ENCODE data around the gene TCEA3.
"Not testable (repeated sequence)": the region's sequence is repeated elsewhere in the genome, so short reads cannot be mapped to it uniquely, and the experiment has no call there.

The TCEA3 gene

DNA sequence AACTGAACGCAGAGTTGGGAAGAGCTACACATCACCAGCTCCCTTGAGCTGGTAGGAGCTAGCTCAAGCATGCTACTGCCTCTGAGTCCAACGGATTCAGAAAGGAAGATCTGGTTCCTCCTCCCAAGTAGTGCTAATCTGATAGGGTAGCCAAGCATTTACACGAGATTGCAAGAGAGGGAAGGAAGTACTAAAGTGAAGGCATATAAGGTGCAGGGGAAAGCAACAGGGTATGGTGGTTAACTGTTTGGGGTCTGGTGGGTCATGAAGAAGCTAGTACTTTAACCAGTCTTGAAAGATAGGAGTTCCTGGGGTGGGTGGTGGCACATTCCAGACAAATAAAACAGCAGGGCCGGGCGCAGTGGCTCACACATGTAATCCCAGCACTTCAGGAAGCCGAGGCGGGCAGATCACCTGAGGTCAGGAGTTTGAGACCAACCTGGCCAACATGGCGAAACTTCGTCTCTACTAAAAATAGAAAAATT is 34.7 kb downstream of the TCEA3 start:
- DNase-seq, result no peak

DNA sequence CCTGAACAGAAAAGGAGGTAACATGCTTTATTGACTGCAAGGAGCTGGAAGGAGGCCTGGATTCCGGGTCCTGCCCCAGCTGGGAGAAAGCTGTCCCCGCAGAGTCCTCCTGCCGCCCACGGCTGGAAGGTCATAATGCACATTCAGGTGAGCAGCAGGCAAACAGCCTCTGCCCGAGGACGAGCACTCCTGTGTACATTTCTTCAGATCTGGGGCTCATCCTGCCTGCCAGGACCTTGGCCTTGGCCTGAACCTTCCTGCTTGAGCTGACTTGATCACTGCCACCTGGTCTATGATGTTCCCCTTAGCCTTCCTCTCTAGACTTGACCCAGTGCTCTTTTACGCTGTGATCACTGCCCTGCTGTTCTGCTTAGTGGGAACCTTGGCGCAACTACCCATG is 37.1 kb downstream of the TCEA3 start:
- DNase-seq, result no peak

DNA sequence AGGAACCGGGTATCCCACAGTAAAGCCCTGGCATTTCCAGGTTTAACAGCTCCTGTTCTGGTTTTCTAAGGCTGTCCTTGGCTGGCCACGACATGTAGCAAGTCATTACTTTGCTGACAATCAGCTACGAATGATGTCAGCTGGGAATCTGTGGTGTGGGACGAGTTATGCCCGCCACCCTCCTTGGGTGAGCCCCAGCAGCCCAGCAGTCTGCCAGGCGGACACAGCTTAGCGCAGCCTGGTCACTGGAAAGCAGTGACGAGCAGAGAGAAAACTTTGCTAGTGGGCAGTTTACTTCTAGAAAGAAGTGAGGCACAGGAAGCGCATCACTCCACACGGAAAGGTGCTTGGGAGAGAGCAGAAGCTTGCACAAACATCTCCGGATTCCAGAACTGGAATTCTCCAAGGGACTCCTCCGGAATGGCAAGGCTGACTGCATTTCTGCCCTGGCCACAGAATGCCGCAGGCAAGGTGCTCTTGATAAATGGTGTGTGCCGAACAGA is 39.4 kb downstream of the TCEA3 start:
- peak; percentile 41 for DNase-seq

DNA sequence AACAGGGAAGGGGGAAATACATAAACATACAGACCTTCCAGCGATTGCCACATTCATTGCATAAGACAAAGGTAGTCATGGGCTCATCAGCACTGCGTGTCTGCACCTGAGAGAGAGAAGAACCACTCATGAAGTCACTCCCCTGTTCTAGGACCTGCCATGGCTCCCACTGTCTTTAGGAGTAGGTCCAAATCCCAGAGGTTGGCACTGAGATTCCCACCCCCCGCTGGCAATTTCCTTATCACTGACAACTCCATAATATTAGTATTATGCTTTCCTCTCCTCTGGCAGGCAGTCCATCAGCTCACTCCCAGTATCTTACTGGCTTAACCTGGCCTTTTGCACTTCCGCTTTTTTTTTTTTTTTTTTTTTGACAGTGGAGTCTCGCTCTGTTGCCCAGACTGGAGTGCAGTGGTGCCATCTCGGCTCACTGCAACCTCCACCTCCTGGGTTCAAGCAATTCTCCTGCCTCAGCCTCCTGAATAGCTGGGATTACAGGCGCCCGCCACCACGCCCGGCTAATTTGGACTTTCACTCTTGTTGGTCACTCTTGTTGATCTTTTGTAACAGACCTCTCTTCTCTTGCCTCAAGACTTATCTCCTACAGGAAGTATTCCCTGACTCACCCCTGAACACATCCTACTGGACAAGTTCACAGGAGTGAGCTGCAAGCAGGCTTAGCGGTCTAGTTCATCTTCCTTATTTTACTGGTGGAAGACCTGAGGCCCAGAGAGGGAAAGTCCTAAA is 40.1 kb downstream of the TCEA3 start:
- DNase-seq, result peak; percentile 81

DNA sequence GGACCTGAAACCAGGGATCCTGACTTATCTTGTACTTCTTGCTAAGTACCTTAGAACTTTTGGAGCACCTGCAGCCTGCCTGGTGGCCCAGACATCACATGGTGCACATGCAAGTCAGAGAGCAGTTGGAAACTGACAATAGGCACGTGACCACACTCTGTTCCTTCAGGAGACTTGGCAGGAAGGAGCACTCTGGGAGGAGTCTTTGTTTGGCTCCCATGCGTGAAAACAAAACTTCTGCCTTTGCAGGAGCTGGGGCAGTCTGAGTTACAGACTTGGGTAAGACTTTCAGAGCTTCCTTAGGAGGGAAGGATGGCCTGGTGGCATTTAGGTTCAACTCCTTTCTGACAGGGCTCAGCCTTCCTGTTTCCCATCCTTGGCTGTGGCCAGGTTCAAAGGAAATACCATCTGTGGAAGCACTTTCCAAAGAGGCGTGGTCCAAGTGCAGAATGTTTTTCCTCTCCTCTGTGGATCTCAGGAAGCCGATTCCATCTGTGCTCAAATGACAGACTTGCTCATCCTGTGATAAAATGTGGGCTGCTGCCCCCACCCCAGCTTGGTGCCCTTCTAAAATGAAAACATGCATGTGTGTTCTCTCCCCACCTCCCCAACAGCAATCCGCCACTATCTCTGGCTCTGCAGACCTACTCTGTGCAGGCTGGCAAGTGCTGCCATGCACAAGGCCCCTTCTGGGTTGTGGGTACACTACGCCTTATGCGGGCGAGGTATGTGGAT is 40.8 kb downstream of the TCEA3 start:
- DNase-seq, result no peak

DNA sequence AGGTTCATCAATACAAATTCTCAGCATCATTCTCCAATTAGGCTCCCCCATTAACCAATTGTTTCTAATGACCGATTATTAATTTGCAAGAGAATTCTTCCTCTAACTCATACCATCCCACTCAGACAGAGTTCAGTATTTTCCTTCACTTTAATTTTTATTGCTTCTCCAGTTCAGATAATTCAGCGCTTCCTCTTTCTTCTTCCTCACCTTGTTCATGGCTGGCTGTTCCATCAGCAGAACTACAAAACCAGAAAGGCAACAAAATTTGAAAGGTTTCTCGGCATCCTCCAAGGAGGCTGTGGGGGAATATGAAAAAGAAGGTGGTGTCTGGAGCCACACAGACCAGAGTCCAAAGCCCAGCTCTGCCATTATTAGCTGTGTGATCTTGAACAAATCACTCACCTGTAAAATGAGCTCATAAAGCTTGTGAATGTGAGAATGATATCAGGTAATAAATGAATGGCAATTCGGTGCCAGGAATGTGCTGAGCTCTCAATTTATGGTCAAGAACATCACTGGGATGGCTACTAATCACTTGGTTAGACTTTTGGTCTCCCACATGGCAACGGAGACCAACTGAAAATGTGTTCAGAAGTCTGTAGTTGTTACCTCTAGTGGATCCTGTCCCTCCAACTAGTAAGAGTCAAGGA is 43.2 kb downstream of the TCEA3 start:
- no peak for DNase-seq

DNA sequence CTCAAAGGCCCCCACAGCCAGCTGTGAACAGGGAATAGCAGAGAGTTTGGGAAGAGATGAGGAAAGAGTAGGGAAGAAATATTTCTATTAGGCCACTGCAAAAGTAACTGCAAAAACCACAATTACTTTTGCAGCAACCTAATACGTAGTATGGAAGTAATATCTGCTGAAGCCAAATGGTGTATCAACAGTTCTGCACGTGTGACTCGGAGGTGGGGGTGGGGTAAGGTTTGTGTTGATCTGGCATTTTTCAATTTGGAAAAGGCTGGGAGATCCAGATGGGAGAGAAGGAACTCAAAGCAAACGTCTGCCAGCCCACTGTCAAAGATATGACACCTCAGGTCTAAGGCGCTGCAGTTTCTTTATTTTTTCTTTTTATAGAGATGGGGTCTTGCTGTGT is 43.8 kb downstream of the TCEA3 start:
- DNase-seq, result no peak

DNA sequence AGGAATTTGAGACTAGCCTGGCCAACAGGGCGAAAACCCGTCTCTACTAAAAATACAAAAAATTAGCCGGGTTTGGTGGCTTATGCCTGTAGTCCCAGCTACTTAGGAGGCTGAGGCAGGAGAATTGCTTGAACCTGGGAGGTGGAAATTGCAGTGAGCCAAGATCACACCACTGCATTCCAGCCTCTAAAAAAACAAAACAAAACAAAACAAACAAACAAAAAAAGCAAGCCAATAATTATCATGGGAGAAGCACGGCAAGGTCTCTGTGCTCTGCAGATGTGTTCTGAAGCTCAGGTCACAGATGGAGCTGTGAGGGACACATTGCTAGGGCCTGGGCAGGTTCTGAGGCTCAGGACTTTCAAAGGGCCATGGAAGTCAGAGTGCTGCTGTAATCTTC is 44.3 kb downstream of the TCEA3 start:
- not testable (repeated sequence) for DNase-seq

DNA sequence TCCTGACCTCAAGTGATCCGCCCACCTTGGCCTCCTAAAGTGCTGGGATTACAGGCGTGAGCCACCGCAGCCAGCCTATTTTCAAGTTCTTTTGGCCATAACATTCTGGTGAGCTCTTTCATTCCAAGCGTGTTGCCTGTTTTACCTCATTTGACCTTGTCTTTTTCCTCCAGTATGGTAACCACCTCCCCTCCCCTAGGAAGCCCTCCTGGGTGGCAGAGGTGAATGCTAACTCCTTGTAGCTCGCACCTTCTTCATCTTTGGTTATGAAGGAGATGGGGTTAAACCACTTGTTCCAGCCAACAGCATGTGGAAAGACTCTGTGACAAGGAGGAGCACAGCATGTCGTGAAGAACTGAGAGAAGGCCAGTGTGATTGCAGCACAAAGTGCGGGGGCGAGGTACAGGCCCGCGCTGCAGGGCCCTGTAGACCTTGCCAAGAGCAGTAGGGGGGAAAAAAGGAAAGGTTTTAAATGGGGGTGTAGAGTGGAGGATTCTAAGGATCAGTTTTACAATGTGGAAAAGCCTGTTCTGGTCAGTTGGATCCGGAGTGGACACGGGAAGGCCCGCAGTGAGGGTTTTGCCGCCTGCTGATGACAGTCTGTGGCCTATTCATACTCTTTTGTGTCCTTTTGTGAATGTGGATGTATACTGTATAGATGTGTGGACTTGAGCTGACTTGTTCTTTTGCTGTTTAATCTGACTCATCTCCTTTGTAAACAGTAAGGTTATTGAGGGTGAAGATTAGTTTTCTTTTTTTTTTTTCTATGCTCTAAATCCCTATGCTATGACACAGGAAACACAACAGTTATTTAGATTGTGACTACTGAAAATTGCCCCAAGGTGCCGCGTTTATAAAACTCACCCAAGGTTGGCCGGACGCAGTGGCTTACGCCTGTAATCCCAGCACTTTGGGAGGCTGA is 47.4 kb downstream of the TCEA3 start:
- DNase-seq, result no peak

DNA sequence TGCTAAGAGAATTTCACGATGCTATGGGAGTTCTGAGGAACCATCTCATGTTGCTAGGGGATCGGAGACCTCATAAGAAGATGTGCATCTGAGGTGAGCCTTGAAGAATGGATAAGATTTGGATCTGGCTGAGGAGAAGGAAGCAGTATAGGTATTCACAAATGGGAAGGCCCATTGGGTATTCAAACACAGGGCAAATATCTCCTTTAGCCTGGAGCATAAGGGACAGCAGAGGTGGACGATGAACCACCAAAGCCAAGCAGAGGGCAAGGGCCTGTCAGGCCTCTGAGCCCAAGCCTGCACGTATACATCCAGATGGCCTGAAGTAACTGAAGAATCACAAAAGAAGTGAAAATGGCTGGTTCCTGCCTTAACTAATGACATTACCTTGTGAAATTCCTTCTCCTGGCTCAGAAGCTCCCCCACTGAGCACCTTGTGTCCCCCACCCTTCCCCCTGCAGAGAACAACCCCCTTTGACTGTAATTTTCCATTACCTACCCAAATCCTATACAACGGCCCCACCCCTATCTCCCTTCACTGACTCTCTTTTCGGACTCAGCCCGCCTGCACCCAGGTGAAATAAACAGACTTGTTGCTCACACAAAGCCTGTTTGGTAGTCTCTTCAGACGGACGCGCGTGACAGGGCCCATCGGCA is 50.3 kb downstream of the TCEA3 start:
- not testable (repeated sequence) for DNase-seq

DNA sequence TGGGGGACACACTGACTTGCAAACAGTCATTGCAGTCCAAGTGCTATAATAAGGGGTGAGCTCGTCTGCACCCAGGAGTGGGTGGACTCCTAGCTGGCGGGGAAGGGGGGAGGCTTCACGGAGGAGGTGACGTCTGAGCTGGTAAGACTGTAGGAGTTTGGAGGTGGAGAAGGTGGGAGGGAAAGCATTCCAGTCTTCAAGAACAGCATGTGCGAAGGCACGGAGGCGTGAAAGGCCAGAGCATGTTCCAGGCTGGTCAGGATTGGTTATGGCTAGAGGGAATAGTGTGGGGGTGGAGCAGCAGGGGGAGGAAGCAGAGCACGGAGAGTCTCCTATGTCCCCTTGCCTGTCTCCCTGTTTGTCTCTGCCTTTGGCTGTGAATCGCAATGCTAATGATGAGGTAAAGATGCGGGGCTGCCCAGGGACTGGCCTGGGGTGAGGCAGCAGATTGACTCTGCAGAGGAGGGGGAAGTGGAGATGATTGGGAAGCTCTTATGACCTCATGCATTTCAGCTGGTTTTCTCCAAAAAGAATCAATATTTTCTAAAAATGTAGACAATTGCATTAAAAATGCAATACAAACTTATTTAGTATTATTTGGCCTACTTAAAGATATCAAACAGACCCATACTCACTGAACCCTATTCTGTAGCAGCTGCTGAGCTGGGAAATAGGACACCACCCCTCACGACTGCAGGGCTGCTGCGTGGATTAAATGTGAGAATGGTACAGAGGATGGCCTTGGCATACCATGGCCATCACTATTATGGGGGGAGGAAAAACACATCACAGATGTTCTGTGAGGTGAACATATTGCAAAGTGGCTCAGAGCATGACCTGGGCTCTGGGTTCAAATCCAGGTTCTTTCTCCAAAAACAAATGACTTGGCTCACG is 52.3 kb downstream of the TCEA3 start:
- DNase-seq, result no peak

DNA sequence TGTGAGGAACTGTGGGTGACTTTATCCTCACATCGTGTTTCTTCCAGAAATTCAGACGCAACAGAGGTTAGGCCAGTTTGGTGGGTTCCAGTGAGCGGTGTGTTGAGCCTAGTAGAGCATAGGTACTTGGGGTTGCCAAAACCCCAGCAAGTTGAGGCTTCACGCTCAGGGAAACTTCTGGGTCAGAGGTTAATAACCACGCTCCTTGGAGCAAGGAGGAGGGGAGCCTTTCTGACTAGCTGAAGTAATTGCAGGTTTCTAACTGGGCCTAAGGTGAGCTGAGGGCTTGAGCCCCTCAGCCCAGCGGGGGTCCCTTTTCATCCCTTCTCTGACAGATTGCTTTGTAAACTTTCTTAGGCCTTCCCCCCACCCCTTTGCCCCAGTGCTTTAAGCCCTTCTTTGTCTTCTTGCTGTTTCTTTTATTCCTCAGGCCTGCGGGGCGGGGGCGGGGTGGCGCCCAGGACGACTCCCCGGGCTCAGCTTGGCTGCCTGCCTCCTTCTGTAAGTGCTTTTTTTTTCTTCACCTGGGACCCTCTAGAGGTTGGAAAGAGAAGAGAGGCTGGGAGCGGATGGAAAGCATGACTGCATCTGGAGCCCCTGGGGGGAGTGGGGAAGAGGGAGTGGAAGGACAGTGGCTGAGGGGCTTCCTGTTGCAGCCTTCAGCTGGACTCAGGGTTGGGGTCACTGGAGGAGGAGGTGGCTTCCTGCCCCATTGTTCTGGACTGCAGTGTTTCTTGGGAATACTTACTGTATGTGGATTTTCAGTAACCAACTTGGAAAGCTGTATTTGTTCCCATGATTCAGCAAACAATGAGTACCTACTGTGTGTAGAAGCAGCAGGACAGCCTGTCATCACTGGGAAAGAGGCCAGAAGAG is 53.6 kb downstream of the TCEA3 start:
- no peak for DNase-seq

DNA sequence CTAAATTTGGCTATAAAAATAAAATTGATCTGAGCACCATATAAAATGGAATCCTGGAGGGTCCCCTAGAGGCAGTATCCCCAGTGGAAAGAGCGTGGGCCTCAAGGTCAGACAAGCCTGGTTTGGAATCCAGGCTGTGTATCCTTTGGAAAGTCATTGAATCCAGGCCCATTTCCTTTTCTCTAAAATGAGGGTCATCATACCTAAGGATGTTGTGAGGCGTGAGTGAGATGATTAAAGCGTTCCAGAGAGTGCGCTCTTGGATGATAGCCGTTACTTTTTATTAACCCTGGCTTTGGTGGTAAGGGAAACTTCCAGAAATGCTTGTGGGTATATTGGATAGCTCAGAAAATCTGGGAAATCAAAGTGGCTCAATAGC is 54.2 kb downstream of the TCEA3 start:
- no peak for DNase-seq

DNA sequence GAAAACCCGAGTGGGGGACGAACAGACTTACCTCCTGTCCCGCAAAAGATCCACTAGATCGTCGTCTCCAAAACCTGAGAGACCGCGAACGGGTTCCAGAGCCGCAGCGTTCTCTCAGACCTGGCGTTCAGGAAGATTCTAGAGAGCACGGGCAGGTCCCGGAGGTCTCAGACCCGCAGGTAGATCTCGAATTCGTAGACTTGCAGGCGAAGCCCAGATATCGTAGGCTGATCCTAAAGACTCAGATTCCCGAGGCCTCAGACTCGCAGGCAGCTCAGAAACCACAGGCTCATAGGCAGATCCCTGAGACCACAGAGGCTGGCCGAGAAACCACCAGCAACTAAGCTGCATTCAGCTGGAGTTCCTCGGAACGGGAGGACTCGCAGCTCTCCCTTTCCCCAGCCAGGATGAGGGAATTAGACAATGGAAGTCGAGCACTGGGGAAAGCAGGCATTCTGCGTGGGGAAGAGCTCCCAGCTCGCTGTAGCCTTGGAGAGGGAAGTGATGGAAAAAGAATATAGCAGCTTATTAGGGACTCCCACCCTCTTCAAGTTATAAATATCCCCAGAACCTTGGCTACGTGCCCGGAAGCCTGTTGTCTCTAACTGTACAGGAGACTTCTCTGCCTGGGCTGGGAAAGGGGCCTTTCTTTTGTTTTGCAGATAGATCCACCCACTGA is 55.1 kb downstream of the TCEA3 start, which contains the start of gene ZNF436:
Gene ZNF436 (minus strand): TSS at position 502 of the 679 bp plus-strand sequence. CDS start 1,831 bp downstream, outside the sequence.
- peak; percentile 61 for DNase-seq

DNA sequence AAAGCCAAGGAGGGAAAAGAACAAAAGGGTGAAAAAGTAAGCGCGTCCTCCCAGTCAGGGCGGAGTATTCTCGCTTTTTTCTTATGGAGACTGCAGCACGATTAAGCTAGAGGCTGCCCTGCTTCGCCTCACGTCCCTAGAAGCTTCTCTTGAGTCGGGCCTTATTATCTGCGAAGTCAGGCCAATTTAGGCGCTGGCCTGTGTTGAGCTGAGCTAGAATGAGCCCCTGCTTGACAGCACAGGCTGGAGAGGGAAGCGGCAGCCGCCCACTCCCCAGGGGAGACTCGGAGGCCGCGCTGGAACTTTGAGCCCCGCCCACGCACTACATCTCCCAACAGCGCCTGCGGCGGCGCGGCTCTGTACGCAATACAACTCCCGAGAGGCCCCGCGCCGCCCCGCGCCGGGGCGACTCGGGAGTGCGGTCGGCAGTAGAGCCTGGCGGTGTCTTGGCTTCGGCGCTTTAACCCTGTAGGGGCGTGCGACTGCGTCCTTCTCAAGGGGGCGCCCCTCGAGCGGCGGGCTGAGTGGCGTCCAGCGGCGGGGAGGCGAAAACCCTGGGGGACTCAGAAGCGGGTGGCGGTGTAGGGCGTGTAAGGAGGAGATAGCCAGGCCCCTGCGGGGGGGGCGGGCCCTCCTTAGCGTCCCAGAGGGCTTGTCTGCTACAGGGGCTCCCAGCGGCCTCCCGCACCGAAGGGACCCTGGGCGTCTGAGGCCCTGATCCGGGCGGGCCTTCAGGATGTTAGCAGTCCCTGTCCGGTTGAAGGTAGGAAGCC is 55.8 kb downstream of the TCEA3 start:
- peak; percentile 93 for DNase-seq

DNA sequence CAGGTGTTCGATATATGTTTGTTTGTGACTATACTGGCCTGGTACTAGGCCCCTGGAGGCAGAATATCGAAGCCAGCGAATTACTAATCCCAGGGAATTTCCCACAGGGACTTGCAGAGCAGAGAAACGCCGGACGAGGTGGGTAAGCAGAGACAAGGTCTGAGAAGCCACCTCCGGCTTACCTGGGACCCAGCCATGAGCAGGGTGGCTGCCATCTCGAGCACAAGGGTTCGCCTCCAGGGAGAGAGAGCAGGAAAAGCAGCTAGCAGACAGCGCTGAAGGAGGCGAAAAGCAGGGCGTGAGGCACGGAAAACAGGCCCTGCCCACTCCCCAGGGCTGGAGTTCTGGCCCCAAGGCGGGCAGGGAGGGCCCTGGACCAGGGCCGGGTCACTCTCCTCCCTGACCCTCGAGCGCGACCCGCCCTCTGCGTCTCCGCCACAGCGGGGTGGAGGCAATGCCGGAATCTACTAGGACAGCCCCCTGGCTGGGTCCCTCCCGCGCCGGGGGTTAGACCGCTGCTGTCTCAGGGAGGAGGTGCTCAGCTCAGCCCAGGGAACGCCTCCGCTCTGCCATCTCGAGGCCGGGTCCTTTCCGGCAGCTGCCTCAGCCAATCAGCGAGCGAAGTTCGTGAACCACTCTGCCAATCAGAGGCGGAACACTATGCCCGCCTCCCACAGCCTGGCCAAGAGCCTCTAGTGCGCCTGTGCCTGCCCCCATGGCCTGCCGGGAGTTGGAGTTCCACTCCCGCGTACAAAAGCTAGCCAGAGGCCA is 56.6 kb downstream of the TCEA3 start:
- DNase-seq, result peak; percentile 99

DNA sequence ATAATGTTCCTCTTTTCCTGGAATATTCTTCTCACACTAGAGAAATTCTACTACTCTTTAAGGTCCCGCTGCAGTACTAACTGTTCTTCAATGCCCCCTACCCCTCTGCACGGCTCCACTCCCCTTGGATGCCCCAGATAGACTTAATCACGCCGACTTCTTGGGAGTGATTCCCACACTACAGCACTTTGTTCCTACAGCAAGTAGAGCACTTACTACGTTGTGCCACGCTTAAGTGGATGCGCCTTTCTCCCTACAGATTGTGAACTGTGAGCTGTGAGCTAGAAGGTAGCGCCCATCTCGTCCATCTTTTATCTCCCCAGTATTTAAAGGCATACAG is 57.1 kb downstream of the TCEA3 start:
- no peak for DNase-seq

DNA sequence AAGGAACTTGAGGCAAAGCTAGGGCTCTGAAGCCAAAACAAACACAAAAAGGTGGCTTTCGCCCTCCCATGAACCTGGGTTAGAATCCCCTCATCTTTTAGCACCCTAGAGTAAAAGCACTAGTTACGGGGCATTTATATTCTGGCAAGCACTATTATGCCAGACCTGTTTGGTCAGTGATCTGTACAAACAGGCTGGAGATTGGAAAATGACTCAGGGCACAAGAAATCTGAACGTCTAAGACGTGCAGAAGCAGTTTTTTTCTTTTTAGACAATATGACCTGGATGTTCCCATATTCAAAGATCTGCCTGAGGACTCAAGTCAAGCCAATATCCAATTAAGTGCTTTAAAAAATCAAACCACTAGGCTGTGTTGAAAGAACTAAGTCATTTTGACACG is 58.0 kb downstream of the TCEA3 start:
- no peak for DNase-seq

Measured in NCI-H226 (cell line).